ENCODE data around the gene ADAMTS17. TPM values are rescaled to one million over a fixed set of nuclear protein-coding genes. Genes with fewer than 3 reads are reported as not detected.

Gene ADAMTS17
- total and polyA plus RNA-seq, 2 experiments from 2014 or later: 0.69 to 3.3 TPM

DNA sequence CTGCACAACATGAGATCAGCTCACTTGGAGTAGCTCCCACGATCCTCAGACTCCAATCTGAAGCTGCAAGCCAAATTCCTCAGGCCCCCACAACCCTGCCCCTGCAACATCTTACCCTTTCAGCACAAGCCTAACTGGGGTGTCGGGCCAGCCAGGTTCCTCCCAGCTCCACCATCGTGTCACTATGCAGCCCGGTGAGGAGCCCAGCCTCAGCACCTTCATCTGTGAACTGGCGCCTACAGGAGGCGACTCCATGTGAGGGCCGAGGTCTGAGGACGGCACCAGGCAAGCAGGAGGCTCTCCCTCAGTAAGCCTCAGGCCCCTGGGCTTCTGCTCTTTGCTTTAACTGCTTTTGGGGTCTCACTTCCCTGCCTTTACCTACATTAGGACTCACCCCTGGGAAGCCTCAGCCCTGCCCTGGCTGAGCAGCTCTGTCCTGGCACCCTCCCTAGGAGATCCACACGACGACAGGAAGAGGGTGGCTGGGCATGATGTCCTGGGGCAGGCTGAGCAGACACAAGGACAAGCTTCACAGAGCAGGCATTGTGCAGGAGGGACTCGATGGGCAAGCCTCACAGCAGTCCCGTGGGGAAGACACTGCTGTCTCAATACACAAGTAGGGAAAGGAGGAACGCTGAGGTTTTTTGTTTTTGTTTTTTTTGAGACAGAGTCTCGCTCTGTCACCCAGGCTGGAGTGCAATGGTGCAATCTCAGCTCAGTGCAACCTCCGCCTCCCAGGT lies 104.6 kb downstream of the ADAMTS17 start:
- Histone ChIP-seq H3K27ac (no peak overlapping the region), H3K9me3 (ENCODE audit: low read depth) (no peaks in the 10 kb centered on the region), H3K4me3 (no peak overlapping the region), H3K36me3 (no peaks in the 10 kb centered on the region), H3K4me1 (ENCODE audit: low read depth) (no peaks in the 10 kb centered on the region), H3K27me3 (no peaks in the 10 kb centered on the region)
- TF ChIP-seq, protein P1, sequence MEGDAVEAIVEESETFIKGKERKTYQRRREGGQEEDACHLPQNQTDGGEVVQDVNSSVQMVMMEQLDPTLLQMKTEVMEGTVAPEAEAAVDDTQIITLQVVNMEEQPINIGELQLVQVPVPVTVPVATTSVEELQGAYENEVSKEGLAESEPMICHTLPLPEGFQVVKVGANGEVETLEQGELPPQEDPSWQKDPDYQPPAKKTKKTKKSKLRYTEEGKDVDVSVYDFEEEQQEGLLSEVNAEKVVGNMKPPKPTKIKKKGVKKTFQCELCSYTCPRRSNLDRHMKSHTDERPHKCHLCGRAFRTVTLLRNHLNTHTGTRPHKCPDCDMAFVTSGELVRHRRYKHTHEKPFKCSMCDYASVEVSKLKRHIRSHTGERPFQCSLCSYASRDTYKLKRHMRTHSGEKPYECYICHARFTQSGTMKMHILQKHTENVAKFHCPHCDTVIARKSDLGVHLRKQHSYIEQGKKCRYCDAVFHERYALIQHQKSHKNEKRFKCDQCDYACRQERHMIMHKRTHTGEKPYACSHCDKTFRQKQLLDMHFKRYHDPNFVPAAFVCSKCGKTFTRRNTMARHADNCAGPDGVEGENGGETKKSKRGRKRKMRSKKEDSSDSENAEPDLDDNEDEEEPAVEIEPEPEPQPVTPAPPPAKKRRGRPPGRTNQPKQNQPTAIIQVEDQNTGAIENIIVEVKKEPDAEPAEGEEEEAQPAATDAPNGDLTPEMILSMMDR (IDR thresholded peaks at IDR 0.05; ENCODE audit: low read depth, low read length): no peak
- DNase-seq (ENCODE audit: low read depth in 1 of 2, low spot score in 1 of 2): no peak

DNA sequence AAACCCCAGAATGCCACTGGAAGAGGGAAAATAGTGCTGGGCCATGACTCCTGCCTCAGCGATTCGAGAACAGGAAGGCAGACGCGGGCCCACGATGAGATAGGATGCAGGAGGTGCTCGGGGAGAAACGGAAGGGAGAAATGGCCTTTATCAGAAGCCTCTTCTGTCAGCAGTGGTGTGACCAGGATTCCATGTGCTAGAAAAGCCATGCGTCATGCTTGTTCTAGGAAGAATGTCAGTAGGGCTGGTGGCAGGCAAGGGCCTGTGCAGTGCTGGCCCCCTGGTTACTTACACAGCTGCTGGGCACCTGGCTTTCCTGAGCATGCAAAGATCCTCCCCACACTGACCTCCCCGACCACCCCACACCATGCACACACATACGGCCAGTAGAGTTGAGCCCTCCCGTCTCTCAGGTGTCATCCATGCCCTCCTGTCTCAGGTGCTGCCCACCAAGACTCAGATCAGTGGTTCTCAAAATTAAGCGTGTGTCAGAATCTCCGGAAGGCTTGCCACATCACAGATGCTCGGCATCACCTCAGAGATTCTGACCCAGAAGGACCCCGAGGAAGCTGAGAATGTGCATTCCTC lies 106.7 kb downstream of the ADAMTS17 start:
- no peaks in the 10 kb centered on the region for H3K4me1 ChIP-seq (ENCODE audit: low read depth)
- no peak for DNase-seq (ENCODE audit: low read depth in 1 of 2, low spot score in 1 of 2)
- TF ChIP-seq, protein P1 (IDR thresholded peaks at IDR 0.05; ENCODE audit: low read depth, low read length): no peak

DNA sequence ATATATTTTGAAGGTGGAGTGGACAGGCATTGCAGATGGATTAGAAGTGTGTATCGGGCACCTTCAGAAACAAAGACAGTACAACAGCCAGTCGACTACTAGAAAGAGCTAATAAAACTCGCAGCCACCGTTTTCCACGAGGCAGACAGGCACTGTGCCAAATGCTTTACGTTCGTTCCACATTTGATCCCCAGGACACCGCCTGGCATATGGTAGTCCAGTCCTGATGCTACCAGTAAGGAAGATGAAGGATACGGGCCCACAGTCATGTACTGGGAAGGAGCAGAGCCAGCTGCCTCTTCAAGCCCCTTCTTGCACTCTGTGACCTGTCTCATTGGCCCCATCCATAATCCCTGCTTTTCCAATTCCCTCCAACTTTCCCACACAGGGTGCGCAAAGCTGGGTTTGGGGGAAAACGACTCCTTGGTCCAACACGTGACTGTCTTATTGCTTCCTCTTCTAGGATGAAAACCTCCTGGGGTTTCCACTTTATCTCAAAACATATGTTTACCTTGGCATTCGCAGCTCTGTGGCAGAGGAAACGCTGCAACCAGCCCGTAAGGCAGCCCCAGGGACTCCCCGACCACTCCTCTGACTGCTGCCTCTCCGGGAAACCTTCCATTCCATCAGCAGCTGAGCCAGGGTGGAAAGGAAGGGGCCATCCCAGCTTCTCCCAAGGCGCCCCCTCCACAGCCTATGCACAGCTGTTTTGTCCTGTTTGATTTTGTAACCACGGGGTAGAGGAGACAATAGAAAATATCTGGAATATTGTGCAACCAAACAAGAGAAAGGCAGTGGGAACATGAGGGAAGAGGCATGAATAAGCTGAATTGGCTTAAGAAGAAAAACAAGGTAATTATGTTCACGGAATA lies 107.4 kb downstream of the ADAMTS17 start:
- peak in 1 of 2 donors; percentile 94 for DNase-seq (ENCODE audit: low read depth in 1 of 2, low spot score in 1 of 2)
- Histone ChIP-seq H3K36me3 (no peaks in the 10 kb centered on the region), H3K27me3 (no peaks in the 10 kb centered on the region), H3K9me3 (ENCODE audit: low read depth) (no peaks in the 10 kb centered on the region), H3K4me3 (no peak overlapping the region), H3K4me1 (ENCODE audit: low read depth) (no peaks in the 10 kb centered on the region), H3K27ac (no peak overlapping the region)
- TF ChIP-seq, protein P1 (IDR thresholded peaks at IDR 0.05; ENCODE audit: low read depth, low read length): no peak

More for the DNA sequence above, 106.7 kb downstream of the ADAMTS17 start:
- H3K4me3 ChIP-seq: no peak overlapping the region
- no peak overlapping the region for H3K27ac ChIP-seq
- no peaks in the 10 kb centered on the region for H3K9me3 ChIP-seq (ENCODE audit: low read depth)
- H3K36me3 ChIP-seq: no peaks in the 10 kb centered on the region
- no peaks in the 10 kb centered on the region for H3K27me3 ChIP-seq

DNA sequence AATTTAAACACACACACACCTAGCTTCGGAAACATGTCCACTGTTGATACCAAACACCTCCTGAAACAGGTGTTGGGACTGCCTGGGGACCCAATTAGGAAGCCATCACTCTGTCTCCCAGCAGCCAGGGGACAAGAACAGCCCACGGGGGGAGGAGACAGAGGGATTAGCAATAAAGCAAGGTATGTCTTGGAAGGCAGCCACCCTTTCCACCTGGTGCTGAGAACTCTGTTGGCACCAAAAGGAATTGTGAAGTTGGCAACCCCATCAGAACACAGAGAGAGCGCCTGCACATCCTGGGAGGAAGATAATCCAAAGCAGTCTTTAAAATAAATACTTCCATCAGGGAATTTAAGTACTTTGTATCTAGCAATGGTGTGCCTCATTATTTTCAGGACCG lies 111.0 kb downstream of the ADAMTS17 start:
- Histone ChIP-seq H3K9me3 (ENCODE audit: low read depth) (no peaks in the 10 kb centered on the region), H3K4me3 (no peak overlapping the region), H3K36me3 (no peaks in the 10 kb centered on the region), H3K27ac (no peak overlapping the region), H3K4me1 (ENCODE audit: low read depth) (no peaks in the 10 kb centered on the region), H3K27me3 (no peaks in the 10 kb centered on the region)
- DNase-seq (ENCODE audit: low read depth in 1 of 2, low spot score in 1 of 2): no peak
- TF ChIP-seq, protein P1 (IDR thresholded peaks at IDR 0.05; ENCODE audit: low read depth, low read length): no peak
